OCI-LY3 (cell line): ENCODE data around the gene TNS3.

Experiments
- EZH2phosphoT487 ChIP-seq: fragments of 200-600 bp; shearing (Covaris generic); IDR thresholded peaks from 2 replicates; pipeline ENCODE4 v1.6.1; 2018; ENCODE audit warnings: antibody characterized with exemption, mixed run types, low read depth
- TF ChIP-seq, protein P1 (sequence below): fragments of 200-600, 300-600 bp; sonication (generic); IDR thresholded peaks from 2 replicates; pipeline ENCODE4 v1.5.1; 2014; ENCODE audit warnings: antibody characterized with exemption, low read length, low read depth

DNA sequence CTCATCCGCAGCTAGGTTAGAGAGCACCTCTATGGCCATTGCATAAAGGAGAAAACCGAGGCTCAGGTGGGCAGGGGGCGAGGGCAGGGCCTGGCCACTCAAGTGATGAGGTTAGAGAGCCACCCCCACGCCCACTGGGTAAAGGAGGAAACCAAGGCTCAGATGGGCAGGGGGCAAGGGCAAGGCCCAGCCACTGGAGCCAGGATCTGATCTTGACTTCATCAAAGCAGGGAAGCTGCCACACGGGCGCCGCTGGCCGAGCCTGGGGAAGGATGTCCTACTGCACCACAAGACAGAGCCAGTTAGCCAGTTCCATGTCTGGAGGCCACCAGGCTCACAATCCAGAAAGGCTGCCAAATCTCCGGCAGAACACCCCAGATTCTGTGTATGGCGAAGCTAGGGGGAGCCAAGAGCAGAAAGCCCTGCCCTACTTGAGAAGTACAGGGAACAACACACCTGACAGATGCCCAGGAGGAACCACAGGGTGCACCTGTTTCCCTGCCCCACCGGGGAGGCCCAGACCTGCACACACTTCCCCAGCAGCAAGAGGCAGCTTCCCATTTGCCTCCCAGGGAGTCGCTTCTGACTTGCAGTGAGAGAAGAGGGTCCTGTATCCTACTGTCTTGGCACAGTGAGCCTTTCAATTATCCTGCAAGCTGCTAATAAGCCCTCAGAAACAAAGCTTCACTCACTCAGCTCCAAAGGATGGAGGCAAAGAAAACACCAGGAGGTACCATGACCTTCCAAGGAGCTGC, 101.9 kb downstream of the TNS3 start:
- TF ChIP-seq, protein P1, sequence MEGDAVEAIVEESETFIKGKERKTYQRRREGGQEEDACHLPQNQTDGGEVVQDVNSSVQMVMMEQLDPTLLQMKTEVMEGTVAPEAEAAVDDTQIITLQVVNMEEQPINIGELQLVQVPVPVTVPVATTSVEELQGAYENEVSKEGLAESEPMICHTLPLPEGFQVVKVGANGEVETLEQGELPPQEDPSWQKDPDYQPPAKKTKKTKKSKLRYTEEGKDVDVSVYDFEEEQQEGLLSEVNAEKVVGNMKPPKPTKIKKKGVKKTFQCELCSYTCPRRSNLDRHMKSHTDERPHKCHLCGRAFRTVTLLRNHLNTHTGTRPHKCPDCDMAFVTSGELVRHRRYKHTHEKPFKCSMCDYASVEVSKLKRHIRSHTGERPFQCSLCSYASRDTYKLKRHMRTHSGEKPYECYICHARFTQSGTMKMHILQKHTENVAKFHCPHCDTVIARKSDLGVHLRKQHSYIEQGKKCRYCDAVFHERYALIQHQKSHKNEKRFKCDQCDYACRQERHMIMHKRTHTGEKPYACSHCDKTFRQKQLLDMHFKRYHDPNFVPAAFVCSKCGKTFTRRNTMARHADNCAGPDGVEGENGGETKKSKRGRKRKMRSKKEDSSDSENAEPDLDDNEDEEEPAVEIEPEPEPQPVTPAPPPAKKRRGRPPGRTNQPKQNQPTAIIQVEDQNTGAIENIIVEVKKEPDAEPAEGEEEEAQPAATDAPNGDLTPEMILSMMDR: peak; percentile 37; the same call in 1 of the 2 replicates
- no peak for TF ChIP-seq EZH2phosphoT487
